Keratinocyte (primary cell): ENCODE data around the gene OR2T11. TPM values are rescaled to one million over a fixed set of nuclear protein-coding genes. Genes with fewer than 3 reads are reported as not detected.

Source experiments
- DNase-seq: peaks from one replicate; pipeline ENCODE4 v3.0.0-alpha.2; 2011; ENCODE audit warnings: low read depth, missing footprints, low spot score
- FAIRE-seq: peaks from 2 replicates; lab custom pipeline; 2011; peaks lifted over from hg19 to GRCh38; lab: Jason Lieb, UNC
- H2AFZ ChIP-seq: 2 replicates; pipeline ENCODE4 v1.6.0; 2012; ENCODE audit warnings: low read length, control low read depth, inconsistent platforms; ENCODE audit not compliant: control insufficient read depth
- H3K27ac ChIP-seq: 2 replicates; pipeline ENCODE4 v1.5.1; 2011; ENCODE audit warnings: low read length; ENCODE audit not compliant: control insufficient read depth, insufficient read depth
- H3K27me3 ChIP-seq: 3 replicates; pipeline ENCODE4 v1.6.0; 2011; ENCODE audit warnings: low read length; ENCODE audit not compliant: control insufficient read depth, insufficient read depth; ENCODE audit errors: extremely low read depth
- H3K36me3 ChIP-seq, 2 experiments: 2 replicates in 1 of 2; 3 replicates in 1 of 2; pipeline ENCODE4 v1.5.1; 2011; ENCODE audit warnings: low read length in 2 of 2, mild to moderate bottlenecking in 1 of 2; ENCODE audit not compliant: control insufficient read depth in 2 of 2, insufficient read depth in 2 of 2; ENCODE audit errors: extremely low read depth in 1 of 2
- H3K4me1 ChIP-seq: 3 replicates; pipeline ENCODE4 v1.5.1; 2011; ENCODE audit warnings: low read length; ENCODE audit not compliant: control insufficient read depth, insufficient read depth; ENCODE audit errors: extremely low read depth
- H3K4me2 ChIP-seq: 3 replicates; pipeline ENCODE4 v1.6.0; 2011; ENCODE audit warnings: low read depth, low read length; ENCODE audit not compliant: control insufficient read depth, insufficient read depth; ENCODE audit errors: extremely low read depth
- H3K4me3 ChIP-seq, 3 experiments: fragments of 200-600 bp in 1 of 3; sonication (generic) in 1 of 3; 2 replicates in 2 of 3; 3 replicates in 1 of 3; pipeline ENCODE4 v1.5.1; 2011 to 2016; ENCODE audit warnings: low read length in 3 of 3, mild to moderate bottlenecking in 3 of 3, control low read depth in 2 of 3, inconsistent platforms in 1 of 3, low read depth in 1 of 3, mixed read lengths in 1 of 3, mixed run types in 1 of 3, moderate library complexity in 1 of 3; ENCODE audit not compliant: control insufficient read depth in 2 of 3, insufficient read depth in 2 of 3; ENCODE audit errors: extremely low read depth in 1 of 3
- H3K79me2 ChIP-seq: 2 replicates; pipeline ENCODE4 v1.6.0; 2012; ENCODE audit warnings: low read length; ENCODE audit not compliant: control insufficient read depth, insufficient read depth
- H3K9ac ChIP-seq: 3 replicates; pipeline ENCODE4 v1.6.0; 2011; ENCODE audit warnings: low read length; ENCODE audit not compliant: control insufficient read depth, insufficient read depth; ENCODE audit errors: extremely low read depth
- H3K9me1 ChIP-seq: 3 replicates; pipeline ENCODE4 v1.6.0; 2011; ENCODE audit warnings: low read length; ENCODE audit not compliant: control insufficient read depth, insufficient read depth; ENCODE audit errors: extremely low read depth
- H3K9me3 ChIP-seq: 2 replicates; pipeline ENCODE4 v1.5.1; 2012; ENCODE audit warnings: low read depth, low read length; ENCODE audit not compliant: control insufficient read depth
- H4K20me1 ChIP-seq: 3 replicates; pipeline ENCODE4 v1.6.0; 2011; ENCODE audit warnings: low read length; ENCODE audit not compliant: control insufficient read depth, insufficient read depth; ENCODE audit errors: extremely low read depth
- CTCF ChIP-seq, 3 experiments: IDR thresholded peaks in 1 of 3; conservative IDR thresholded peaks in 1 of 3; optimal IDR thresholded peaks in 1 of 3; 2 replicates in 2 of 3; 3 replicates in 1 of 3; pipeline versions ENCODE3 to v1.5.1; 2011; ENCODE audit warnings: low read length in 3 of 3, mild to moderate bottlenecking in 3 of 3, moderate library complexity in 2 of 3, control low read depth in 1 of 3, inconsistent platforms in 1 of 3; ENCODE audit not compliant: insufficient read depth in 2 of 3; ENCODE audit errors: extremely low read depth in 1 of 3
- EZH2 ChIP-seq: IDR thresholded peaks from one replicate; pipeline ENCODE4 v1.6.1; 2012; ENCODE audit warnings: inconsistent platforms, mild to moderate bottlenecking, low read length, moderate library complexity
- dilution Hi-C: fragments of 300-500 bp; cut with MboI; formaldehyde crosslinking; loops from one replicate; pipeline ENCODE4 v1.7.0; 2020; ENCODE audit warnings: low sequenced_read_pairs; ENCODE audit not compliant: extremely low pct_ligation_motif_present
- polyA plus RNA-seq, 5 experiments: library from polyadenylated mRNA; depleted of rRNA in 3 of 5; stranded (reverse) in 3 of 5; stranded (forward) in 1 of 5; unstranded in 1 of 5; fragments of >200 nt; gene quantifications; 1 replicate in 1 of 5; 2 replicates in 3 of 5; 3 replicates in 1 of 5; pipeline versions ENCODE4 v1.2.1 to v1.2.3, GENCODE V29; 2011 to 2012; ENCODE audit warnings: missing spikeins in 2 of 5, low read depth in 1 of 5, low replicate concordance in 1 of 5

OR2T11 gene
- polyA plus RNA-seq, 1 donor (not counting 4 experiments of a cell fraction or from before 2014, with no cell fraction given): not detected

- no peaks in the 10 kb centered on the region for H4K20me1 ChIP-seq
- H3K36me3 ChIP-seq: no peaks in the 10 kb centered on the region
- dilution Hi-C loops: no loop called here
- H3K4me3 ChIP-seq: no peak overlapping the region
- no peaks in the 10 kb centered on the region for H3K9me3 ChIP-seq
- H3K27me3 ChIP-seq: no peaks in the 10 kb centered on the region
- no peaks in the 10 kb centered on the region for H3K9me1 ChIP-seq
- H3K4me1 ChIP-seq: no peaks in the 10 kb centered on the region
- DNase-seq (no peak), FAIRE-seq (no peak)
- H3K9ac ChIP-seq: no peak overlapping the region
- no peak overlapping the region for H3K4me2 ChIP-seq
- no peak overlapping the region for H3K27ac ChIP-seq
- H3K79me2 ChIP-seq: no peaks in the 10 kb centered on the region
- no peak overlapping the region for H2AFZ ChIP-seq
- TF ChIP-seq CTCF (optimal IDR thresholded peaks at IDR 0.05 in 1 of 3, IDR thresholded peaks at IDR 0.05 in 1 of 3, conservative IDR thresholded peaks at IDR 0.05 in 1 of 3; ENCODE audit: extremely low read depth in 1 of 3, insufficient read depth in 2 of 3, low read length in 3 of 3) (no peak), EZH2 (no peak)
These were observed 44.8 kb downstream of the OR2T11 start for GRCh38 chr1:248590055-248590454.

DNA sequence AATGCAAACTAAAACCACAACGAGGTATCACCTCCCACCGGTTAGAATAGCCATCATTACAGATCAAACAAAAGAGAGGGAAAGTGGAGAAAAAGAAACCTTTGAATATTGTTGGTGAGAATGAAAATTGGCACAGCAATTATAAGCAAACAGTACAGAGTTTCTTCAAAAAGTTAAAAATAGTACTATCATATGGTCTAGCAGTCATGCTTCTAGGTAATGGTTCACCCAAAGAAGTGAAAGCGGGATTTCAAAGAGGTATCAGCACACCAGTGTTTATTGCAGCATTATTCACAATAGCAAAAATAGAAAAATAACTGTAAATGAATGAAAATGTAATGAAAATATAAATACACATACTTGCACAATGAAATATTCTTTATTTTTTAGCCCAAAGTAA lies 45.6 kb downstream of the OR2T11 start:
- TF ChIP-seq EZH2 (no peak), CTCF (optimal IDR thresholded peaks at IDR 0.05 in 1 of 3, IDR thresholded peaks at IDR 0.05 in 1 of 3, conservative IDR thresholded peaks at IDR 0.05 in 1 of 3; ENCODE audit: extremely low read depth in 1 of 3, insufficient read depth in 2 of 3, low read length in 3 of 3) (no peak)
- Histone ChIP-seq H3K4me1 (no peaks in the 10 kb centered on the region), H2AFZ (no peak overlapping the region), H3K4me2 (no peak overlapping the region), H4K20me1 (no peaks in the 10 kb centered on the region), H3K79me2 (no peaks in the 10 kb centered on the region), H3K36me3 (no peaks in the 10 kb centered on the region), H3K27ac (no peak overlapping the region), H3K9ac (no peak overlapping the region), H3K9me1 (no peaks in the 10 kb centered on the region), H3K9me3 (no peaks in the 10 kb centered on the region), H3K4me3 (no peak overlapping the region), H3K27me3 (no peaks in the 10 kb centered on the region)
- DNase-seq (no peak), FAIRE-seq (no peak)
- dilution Hi-C loops: no loop called here
